ENCODE data around the gene NCK2. TPM values are rescaled to one million over a fixed set of nuclear protein-coding genes. Genes with fewer than 3 reads are reported as not detected.

The NCK2 gene
- total and polyA plus RNA-seq, 9 of the 15 experiments (the other 6 are each of a cell fraction or from before 2014, with no cell fraction given): 0.90 to 27.9 (median 15.9) TPM

- no peaks in the 10 kb centered on the region for H3K27me3 ChIP-seq (ENCODE audit: control insufficient read depth in 2 of 2, insufficient read depth in 2 of 2, low read length in 2 of 2)
- DNase-seq (ENCODE audit: extremely low read depth in 1 of 4, low spot score in 3 of 4) (no peak), FAIRE-seq (no peak), ATAC-seq (no peak)
- H4K20me1 ChIP-seq (replicated peaks; ENCODE audit: control insufficient read depth, insufficient read depth, low read length): peaks cover 6% of the 10 kb centered on the region
- TF ChIP-seq GATAD2A (IDR thresholded peaks at IDR 0.05): no peak
- no peak for TF ChIP-seq NR1H2 (CRISPR knock-in tag; IDR thresholded peaks at IDR 0.05)
- no peak for TF ChIP-seq TSHZ1 (CRISPR knock-in tag; IDR thresholded peaks at IDR 0.05)
- TF ChIP-seq ZBTB5 (IDR thresholded peaks at IDR 0.05): no peak
- TF ChIP-seq NFYB (IDR thresholded peaks at IDR 0.05; ENCODE audit: extremely low read depth, insufficient read length): no peak
- no peak for TF ChIP-seq POLR2AphosphoS5 (IDR thresholded peaks at IDR 0.05; ENCODE audit: control insufficient read depth, insufficient read depth, low read depth, low read length)
- no peak for TF ChIP-seq ZHX1 (conservative IDR thresholded peaks at IDR 0.05; ENCODE audit: low read length)
- no peak for TF ChIP-seq SIRT6 (IDR thresholded peaks at IDR 0.05; ENCODE audit: low read depth, low read length)
- no peak for TF ChIP-seq HDAC1 (IDR thresholded peaks at IDR 0.05)
- TF ChIP-seq RB1 (IDR thresholded peaks at IDR 0.05; ENCODE audit: low read depth): no peak
- TF ChIP-seq ZEB2 (IDR thresholded peaks at IDR 0.05): no peak
- no peak for TF ChIP-seq SRSF3 (IDR thresholded peaks at IDR 0.05; ENCODE audit: insufficient read depth, low read length)
- no peak for TF ChIP-seq ZC3H11A (IDR thresholded peaks at IDR 0.05; ENCODE audit: low read depth, low read length)
- no peak for TF ChIP-seq SMAD3 (CRISPR knock-in tag; conservative IDR thresholded peaks at IDR 0.05)
- TF ChIP-seq PPARD (CRISPR knock-in tag; IDR thresholded peaks at IDR 0.05): no peak
- no peak overlapping the region for H3K27ac ChIP-seq (ENCODE audit: extremely low read depth, low read depth, low read length)
- H3K4me2 ChIP-seq (ENCODE audit: insufficient read depth, low read length): no peak overlapping the region
- no peaks in the 10 kb centered on the region for H3K9me1 ChIP-seq (ENCODE audit: control insufficient read depth, insufficient read depth, low read length)
- ChIA-PET POLR2A (no interaction called here), CTCF (ENCODE audit: low intra/inter-chr PET ratio) (no interaction called here)
- no peaks in the 10 kb centered on the region for H3K4me1 ChIP-seq (replicated peaks in 1 of 2; ENCODE audit: control insufficient read depth in 2 of 2, insufficient read depth in 2 of 2, low read length in 2 of 2)
- no peaks in the 10 kb centered on the region; the same call in 2 of the 3 replicates for H3K79me2 ChIP-seq (ENCODE audit: control insufficient read depth, insufficient read depth, low read length)
- BruUV-seq (replicated peaks): no TSS peak
- H3K4me3 ChIP-seq: no peak overlapping the region
- no peaks in the 10 kb centered on the region for H3K9me3 ChIP-seq (replicated peaks; ENCODE audit: control insufficient read depth, insufficient read depth, low read depth, low read length)
- H2AFZ ChIP-seq (ENCODE audit: low read depth, low read length): no peak overlapping the region
- intact Hi-C loops (cut with micrococcal nuclease) (no loop called here), in situ Hi-C loops (cut with MboI) (no loop called here)
- H3K9ac ChIP-seq (ENCODE audit: insufficient read depth in 1 of 2, low read depth in 2 of 2, low read length in 2 of 2): no peak overlapping the region
- peaks cover 14% of the 10 kb centered on the region; the same call in 1 of the 3 replicates for H3K36me3 ChIP-seq (ENCODE audit: control insufficient read depth, insufficient read depth, low read length)
- 75% methylated on average over 3 of the region's 7 CpGs for WGBS (ENCODE audit: insufficient coverage, low coverage, missing lambda C conversion rate)
Observed at GRCh38 chr2:105861200-105861599, 116.5 kb downstream of the NCK2 start.

Measured in K562 (cell line).